ENCODE data around the gene GLRX.
A peak's percentile ranks its signal among the peaks of the same experiment; 100 is the strongest.
"Not testable (repeated sequence)": the region's sequence is repeated elsewhere in the genome, so short reads cannot be mapped to it uniquely, and the experiment has no call there.

Gene GLRX

DNA sequence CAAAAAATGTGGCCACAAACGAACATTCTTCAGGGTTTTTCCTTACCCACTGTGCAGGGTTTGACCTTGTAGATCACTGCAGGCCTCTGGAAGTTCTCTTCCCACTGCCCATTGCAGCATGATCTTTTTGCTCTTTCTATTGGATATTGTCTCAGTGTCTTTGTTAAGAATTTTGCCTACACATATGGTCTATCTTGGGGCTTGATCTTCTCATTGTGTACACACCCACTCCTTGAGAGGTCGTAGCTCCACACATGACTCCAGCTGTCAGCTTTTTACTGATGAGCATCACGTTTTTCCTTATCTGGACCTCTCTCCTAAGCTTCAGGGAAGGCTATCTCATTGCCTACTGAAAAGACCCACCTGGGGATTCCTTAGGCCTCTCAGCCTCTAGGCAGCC is 3.0 kb upstream of the GLRX start:
- no peak for DNase-seq

DNA sequence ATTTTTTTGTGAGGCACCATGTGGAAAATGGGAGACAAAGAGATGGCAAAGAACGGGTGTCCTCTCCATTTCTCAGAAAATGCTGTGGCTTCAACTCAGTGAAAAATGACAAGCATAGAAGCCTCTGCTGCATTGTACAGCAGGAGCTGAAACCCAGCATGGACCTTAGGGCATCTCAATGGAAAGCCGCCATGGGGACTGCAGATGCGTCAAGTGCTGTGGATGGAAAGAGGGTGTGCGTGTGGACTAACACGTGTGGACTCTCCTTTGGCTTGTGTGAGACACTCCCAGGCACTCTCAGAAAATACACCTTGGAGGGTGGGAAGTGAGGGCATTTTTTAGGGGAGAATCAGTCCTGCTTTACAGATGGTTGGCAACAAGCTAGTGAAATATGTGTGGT is 2.2 kb upstream of the GLRX start:
- DNase-seq, result no peak

DNA sequence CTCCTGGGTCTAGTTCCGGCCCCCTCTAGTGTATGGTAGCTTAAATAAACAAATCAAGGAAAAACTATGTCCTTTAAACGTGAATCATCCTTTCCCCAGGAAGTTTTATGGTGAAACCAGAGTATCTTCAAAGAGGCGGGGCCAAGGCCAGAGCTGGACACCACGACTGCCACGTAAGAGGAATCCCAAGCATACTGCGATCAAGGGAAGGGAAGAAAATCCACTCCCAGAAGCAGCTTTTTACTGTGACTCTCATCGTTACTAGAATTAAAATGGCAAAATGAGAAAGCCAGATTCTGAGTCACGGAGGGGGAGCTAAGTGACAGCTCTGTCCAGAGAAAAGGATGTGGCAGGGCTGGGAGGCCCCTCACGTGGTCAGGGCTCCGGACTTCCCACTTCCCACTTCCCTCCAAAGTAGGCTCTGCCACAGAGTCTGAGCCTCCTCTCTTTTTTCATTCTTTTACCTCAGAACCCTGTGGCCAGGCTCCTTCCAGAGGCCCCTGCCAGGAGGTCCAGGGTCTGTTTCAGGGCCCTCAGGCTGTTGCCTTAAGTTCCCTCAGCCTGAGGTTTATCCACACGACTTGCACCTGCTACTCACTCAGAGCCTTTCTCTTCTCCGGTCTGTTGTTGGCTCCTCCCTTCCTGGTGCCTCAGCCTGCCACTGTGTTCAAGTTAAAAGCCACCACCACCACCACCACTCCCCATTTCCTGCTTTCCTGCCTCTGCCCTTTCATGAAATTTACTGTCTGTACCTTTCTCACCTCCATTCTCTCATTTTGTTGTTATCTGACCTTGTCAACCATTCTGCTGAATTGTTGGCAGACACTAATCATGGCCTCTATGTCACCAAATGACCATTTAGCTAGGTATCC is 1.4 kb upstream of the GLRX start:
- DNase-seq, result peak; percentile 78

DNA sequence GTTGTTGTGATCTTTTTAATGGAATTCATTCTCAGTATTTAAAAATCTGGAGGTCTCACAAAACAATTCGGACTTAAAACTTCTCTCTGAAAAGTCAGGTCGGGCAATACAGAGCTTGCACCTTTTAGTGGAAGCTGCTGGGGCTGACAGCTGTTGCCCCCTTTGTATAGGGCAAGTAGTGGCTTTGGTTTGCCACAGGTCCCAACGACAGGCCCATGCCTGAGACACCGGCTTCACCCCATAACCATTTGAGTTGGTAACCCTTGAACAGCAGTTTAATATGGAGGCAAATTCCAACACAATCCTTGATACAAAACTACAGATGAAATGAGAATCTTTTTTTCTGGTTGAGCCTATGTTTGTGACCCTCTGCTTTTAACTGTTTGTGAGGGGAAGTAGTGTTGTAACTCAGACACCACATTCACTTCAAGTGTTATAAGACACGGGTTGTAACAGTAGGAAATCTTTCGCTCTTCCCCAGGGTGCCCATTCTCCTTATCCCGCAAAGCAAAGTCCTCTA is 752 bp upstream of the GLRX start:
- DNase-seq, result no peak

DNA sequence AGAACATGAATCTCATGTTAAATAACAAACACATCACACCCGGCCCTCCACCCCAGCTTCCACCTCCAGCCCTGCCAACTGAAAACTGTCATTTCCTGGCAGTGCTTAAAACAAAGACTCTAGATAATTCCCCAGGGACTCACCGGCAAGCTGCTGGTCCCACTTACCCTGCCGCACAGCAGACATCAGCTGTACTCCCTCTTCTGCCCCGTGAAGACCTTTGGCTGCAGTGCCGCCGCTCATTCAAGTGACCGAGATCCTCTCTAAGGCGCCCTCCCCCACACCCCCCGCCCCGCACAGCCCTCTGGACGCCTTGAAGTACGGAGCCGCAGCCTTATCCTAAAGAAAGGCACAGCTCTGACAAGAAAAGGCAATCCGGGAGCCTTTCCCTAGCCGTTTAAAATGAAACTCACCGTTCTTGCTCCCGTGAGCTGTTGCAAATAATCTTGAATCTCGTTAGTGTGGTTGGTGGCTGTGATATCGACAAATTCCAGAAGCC is 434 bp downstream of the GLRX start:
- peak; percentile 33 for DNase-seq

DNA sequence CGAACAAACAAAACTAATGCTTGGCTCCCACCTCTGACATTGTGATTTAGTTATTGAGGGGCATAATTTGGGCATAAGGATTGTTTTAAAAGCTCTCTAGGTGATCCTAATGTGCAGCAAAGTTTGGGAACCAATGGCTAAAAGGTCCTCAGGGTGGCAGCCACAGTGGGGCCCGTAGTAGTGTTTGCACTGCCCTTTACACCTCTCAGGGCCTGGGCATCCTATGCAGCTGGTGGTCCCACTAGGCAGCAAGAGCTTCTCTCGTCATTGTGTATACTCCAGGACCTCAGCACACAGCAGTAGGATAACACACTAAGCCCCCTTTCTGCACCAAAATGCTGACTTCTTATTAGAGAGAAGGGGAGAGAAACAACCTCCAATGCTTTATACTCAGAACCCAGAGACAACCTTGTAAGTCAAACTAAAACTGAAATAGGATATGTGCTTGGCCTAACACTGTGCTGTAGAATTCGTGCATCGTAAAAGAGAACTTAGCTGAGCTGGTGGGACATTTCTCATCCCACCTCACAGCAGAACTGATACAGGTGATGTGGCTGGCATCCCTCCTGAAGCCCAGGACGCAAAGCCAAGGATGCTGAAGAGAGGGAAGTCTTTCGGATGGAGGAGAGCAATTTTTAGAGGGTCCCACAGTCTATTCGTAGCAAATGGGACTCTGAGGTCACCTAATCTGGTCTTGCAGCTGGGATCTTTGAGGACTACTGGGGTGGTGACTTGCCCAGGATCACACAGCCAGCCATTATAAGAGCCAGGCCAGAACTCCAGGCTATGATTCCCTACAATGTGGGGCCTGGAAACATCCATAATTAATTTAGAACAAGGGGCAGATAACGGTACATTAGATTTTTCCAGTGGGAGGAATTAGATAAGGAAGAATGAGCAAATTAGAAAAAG is 1.2 kb downstream of the GLRX start:
- no peak for DNase-seq

DNA sequence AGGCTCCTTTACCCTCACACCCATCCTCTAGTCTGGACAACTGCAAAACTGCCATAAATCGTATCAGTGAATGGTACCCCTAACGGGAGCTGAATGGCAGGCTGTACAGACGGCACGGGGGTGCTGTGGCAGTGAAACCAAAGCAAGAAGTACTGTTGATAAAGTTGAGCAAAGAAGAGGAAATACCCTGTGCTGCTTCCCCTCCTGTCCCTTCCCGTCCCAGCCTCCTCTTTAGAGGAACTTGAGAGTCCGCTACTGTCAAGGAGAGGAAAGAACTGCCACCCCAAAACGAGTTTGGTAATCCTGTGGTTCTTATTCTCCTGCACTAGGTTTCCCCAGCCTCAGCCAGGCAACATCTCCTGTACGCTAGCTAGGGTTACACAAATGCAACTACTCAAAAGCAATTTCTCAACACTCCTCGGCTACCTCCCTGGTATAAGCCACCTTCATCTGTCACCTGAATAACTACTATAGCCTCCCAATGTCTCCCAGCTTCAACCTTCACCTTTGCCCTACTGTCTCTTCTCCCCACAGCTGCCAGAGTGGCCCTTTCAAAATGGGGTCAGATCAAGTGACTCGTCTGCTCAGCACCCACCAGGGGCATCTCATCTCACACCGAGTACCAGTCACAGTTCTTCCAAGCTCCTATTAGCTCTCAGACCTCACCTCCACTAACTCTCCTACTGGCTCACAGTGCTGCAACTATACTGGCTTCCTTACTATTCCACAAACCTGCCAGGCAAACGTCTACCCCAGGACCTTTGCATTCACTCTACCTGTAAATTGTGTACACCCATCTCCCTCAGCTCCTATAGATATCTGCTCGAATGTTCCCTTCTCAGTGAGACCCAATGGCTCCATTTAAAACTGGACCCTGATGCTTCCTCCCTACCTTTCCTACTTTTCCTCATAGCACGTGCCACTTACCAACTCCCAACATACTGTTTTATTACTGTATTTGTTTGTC is 4.1 kb downstream of the GLRX start:
- peak; percentile 40 for DNase-seq

DNA sequence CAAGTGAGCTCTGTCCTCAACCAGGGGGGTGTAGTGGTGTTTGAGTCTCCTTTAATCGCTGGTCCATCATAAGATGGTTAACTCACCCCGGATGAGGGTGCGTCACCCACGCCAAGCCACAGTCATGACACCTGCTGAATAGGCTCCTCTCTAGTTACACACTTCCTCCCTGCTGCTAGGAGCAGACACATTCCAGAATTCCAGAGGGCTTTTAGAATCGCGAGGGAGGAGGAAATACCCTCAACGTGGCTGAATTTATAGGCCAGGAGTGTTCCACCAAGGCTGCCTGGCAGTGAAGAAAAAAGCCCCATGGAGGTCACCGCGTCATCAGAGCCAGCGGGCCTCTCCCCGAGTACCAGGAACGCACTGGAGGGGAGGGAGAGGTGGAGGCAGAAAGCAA is 5.1 kb downstream of the GLRX start:
- peak; percentile 57 for DNase-seq

DNA sequence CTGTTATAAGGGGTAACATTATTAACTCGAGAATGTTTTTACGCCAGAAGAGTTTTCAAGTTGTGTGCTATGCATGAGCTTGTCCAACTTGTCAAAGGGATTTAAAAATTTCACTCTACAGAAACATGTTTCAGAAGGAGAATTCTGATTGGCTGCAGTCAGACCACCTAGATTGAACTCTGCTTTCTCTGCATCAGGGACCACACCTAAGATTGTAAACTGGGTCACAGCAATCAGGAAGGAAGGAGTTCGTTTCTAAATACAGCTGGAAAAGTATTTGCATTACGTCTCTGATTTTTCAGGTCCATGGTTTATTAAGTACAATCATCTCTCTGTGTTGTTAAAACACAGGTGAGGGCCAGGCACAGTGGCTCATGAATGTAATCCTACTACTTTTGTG is 5.8 kb downstream of the GLRX start:
- DNase-seq, result no peak

DNA sequence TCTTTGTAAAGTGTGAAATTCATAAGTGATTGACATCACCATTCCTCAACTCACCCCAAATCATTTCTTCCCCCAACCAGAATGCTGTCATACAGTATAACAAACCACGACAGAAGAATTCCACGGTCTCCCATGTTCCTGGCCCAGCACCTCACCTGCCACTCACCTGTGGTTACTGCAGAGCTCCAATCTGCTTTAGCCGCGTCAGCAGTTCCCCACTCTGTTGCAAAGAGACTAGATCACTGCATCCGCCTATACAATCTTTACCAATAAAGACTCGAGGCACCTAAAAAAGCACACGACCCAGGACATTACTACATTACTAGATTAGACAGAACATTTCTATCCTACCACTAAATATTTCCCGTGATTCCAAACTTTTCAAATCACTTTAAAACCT is 6.2 kb downstream of the GLRX start:
- DNase-seq, result no peak

DNA sequence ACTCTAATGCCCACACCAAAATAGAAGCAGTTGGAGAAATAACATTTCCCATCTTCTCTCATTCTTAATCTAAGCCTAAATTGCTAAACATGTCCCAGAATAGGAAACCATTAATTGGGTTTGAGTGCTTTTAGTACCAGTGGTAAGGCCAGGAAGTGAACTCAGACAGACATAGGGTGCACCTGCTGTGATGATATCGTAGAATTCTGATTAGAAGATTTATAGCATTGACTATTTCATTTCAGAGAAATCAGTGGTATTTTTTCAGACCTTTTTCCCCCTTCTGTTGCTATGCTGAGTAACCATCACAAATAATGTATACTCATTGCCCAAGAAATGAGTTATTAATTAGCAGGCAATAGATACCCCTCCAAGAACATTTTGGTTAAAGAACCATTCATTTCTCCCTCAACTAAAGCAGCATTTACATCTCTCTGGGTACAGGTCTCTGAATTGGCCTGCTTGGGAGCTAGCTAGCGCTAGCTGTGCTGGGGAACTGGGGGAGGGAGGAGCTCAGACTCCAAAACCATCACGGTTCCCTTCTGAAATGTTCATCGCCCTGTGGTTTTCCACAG is 7.3 kb downstream of the GLRX start:
- no peak for DNase-seq

DNA sequence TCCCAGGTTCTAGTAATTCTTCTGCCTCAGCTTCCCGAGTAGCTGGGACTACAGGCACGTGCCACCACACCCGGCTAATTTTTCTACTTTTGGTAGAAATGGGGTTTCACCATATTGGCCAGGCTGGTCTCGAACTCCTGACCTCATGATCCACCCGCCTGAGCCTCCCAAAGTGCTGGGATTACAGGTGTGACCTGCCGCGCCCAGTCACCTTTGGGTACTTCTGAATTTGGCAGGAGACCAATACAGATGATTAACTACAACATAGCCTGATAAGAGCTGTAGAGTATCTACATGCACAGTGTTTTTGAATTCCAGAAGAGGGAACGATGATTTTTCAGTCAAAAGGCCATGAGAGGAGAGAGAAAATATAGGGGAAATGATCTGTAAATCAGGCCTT is 9.5 kb downstream of the GLRX start:
- not testable (repeated sequence) for DNase-seq

DNA sequence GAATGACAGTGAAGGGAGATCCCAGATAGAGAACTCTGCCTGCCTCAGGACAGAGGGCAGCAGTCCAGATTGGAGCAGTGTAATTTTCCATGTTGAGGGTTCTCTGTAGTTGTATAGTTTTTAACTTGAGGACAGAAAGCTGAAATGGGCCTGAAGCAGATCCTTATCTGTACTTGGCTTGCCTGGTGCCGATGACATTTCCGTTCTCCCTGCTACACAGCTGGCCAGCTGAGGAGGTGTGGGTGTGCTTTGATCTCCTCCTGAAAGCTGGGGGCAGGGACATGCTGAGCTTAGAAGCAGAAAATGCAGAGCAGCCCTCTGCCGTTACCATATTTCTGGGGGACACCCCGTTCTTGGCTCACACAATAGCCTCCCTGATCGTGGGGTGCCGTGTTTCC is 10.5 kb downstream of the GLRX start:
- DNase-seq, result peak; percentile 46

DNA sequence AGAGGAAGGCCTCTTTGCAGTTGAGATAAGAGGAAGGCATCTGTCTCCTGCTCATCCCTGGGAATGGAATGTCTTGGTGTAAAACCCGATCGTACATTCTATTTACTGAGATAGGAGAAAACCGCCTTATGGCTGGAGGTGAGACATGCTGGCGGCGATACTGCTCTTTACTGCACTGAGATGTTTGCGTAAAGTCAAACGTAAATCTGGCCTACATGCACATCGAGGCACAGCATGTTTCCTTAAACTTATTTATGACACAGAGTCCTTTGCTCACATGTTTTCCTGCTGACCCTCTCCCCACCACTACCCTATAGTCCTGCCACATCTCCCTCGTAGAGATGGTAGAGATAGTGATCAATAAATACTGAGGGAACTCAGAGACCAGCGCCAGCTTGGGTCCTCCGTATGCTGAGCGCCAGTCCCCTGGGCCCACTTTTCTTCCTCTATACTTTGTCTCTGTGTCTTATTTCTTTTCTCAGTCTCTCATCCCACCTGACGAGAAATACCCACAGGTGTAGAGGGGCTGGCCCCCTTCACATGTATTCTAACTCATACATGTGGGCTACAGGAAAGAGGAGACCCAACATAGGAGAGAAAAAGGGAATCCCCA is 11.0 kb downstream of the GLRX start:
- not testable (repeated sequence) for DNase-seq

DNA sequence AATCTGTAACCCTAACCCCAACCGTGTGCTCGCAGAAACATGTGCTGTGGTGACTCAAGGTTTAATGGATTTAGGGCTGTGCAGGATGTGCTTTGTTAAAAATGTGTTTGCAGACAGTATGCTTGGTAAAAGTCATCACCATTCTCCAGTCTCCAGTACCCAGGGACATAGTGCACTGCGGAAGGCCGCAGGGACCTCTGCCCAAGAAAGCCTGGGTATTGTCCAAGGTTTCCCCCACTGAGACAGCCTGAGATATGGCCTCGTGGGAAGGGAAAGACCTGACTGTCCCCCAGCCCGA is 11.5 kb downstream of the GLRX start:
- DNase-seq, result not testable (repeated sequence)

DNA sequence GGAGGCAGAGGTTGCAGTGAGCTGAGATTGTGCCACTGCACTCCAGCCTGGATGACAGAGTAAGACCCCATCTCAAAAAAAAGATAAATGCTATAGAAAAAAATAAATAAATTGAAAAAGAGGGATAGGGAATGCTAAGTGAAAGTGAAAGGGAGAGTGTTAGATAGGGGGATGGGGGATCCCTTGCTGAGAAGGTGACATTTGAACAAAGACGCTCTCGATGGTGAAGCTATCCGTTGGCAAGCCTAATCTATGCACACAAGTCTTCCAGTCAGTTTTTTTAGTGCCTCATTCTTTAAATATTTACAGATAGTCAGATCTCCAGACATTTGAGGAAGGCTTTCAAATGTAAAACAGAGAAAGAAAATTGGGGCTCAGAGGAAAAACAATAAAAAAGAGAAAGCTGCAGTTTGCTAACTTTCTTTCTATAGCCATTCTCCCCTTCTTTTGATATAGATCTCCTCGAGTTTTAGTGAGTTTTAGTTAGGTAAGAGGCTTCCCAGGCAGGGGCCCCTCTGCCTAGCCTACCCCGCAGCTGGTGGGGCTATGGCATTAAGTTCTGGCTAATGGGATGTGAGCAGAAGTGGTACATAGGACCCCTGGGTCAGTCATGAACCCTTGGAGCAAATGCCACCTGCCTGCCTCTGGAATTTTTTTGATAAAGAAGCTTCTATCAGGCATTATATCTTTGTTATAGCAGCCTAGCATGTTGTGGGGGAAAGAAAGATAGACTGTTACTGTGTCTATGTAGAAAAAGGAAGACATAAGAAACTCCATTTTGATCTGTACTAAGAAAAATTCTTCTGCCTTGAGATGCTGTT is 12.0 kb downstream of the GLRX start:
- DNase-seq, result no peak

DNA sequence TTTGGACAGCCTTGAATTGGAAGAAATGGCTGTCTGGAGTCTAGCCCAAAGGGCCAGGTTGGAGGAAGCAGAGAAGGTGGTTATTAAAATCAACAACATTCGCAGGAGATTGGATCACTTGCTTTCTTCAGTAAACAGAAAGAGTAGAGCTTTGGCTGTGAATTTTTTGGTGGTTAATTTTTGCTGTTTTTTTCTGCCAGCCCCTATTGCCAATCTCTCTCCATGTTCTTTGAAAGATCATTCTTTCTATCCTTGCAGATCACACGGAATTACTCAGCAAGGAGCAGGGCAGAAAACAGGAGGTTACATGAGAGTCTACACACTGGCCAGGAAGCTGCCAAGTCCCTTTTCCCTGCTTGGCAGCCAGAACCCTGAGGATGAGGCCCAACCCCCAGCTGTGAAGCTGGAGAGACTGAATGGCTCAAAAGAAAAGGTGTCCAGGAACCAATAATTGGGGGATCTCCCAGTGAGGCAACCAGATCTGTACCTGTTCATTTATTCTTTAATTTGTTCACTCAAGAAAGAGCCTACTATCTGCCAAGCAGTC is 13.0 kb downstream of the GLRX start:
- DNase-seq, result no peak

DNA sequence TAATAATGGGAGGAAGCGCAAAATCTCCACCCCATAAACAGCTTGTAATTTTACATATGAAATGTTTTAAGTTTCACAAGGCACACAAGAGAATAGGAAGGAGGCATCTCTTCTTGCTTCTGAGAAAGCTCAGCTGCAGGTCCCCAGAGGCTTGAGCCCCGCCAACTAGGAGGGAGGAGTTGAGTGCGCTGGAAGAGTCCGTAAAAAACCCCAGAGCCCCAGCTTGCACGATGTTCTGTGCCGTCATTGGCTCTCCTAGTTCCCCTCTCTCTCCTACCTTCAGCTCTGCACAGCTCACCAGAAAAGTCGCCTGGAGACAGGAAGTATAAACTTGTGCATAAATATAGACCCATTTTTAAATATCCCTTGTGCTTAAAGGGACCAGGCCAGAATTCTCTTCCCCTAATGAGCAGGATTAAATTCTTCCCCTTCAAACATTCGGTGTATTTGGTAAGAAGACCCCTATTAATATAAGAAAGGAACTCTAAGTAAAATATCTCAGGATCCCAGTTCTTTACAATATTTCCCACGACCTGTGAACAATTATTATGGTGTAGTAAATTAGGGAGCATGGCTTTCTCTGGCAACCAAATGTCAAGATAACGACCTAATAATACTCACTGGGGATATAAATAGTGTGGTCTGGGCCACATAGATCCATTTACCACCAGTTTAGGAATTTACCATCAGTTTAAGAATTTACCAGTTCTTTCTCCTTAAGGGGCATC is 13.7 kb downstream of the GLRX start:
- peak; percentile 86 for DNase-seq

DNA sequence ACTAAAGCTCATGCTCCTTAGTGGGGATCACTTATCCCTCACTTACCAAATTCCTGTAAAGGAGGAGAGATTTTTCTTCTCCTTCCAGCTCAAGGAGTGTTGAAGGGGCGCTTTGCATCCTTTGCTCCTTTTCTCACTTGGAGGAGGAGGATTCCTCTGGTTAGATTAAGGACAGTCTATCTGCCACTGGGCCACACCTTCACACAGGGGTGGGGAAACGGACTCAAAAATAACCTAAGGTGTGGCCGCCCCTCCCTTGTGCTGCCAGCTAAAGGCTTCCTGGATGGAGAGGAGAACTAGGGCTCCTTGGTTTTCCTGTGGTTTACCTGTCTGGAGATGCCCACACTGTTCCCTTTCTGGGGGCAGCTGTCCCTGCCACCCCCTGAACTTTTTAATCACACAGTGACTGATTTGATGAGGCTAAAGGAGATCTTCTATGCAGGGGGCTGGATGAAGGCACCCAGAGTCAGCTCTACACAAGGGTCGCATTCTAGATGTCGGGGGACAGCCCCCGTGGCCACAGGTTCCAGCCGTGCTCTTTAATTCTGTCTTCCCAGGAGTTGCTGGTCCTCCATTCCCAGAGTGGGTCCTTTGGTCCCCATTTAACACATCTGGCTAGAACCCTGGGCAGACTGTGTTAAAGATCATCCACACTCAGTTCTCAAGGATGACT is 14.4 kb downstream of the GLRX start:
- no peak for DNase-seq

Measured in CD4-positive, alpha-beta T cell treated with Interleukin-12 subunit alpha and Interleukin-12 subunit beta, for 1 hour (primary cell).